LNCaP clone FGC (cell line): ENCODE results near the gene TNIK.

Source experiments
- DNase-seq: peaks from one replicate; pipeline ENCODE4 v3.0.0-alpha.2; 2011; ENCODE audit warnings: low read depth
- H3K4me3 ChIP-seq: 2 replicates; pipeline ENCODE4 v1.5.1; 2011; ENCODE audit warnings: mild to moderate bottlenecking, low read depth, low read length, control low read depth
- TF ChIP-seq, protein P1 (sequence below): IDR thresholded peaks from 2 replicates; pipeline ENCODE4 v1.5.1; 2012; ENCODE audit warnings: mild to moderate bottlenecking; ENCODE audit not compliant: control insufficient read depth, insufficient read depth; ENCODE audit errors: extremely low read depth

Gene TNIK

DNA sequence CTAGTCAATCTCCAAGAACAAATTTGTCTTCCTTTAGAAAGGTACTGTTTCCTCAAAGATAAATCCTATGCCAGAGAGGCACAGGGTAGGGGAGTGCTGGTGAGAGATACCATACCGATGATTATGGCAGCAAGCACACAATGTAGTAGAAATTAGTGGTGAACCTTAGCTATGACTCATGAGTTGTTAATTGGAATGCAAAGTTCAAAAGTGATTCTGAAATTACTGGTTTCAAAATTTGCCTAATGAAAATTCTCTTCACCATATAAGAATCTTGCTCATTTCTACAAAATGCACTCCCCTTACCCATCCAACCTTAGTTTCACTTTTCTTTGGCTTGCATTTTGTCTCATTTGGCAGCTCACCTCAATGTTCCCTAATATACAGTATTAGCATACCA is 294.2 kb downstream of the TNIK start:
- TF ChIP-seq, protein P1, sequence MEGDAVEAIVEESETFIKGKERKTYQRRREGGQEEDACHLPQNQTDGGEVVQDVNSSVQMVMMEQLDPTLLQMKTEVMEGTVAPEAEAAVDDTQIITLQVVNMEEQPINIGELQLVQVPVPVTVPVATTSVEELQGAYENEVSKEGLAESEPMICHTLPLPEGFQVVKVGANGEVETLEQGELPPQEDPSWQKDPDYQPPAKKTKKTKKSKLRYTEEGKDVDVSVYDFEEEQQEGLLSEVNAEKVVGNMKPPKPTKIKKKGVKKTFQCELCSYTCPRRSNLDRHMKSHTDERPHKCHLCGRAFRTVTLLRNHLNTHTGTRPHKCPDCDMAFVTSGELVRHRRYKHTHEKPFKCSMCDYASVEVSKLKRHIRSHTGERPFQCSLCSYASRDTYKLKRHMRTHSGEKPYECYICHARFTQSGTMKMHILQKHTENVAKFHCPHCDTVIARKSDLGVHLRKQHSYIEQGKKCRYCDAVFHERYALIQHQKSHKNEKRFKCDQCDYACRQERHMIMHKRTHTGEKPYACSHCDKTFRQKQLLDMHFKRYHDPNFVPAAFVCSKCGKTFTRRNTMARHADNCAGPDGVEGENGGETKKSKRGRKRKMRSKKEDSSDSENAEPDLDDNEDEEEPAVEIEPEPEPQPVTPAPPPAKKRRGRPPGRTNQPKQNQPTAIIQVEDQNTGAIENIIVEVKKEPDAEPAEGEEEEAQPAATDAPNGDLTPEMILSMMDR = no peak
- H3K4me3 ChIP-seq = no peak overlapping the region
- no peak for DNase-seq

DNA sequence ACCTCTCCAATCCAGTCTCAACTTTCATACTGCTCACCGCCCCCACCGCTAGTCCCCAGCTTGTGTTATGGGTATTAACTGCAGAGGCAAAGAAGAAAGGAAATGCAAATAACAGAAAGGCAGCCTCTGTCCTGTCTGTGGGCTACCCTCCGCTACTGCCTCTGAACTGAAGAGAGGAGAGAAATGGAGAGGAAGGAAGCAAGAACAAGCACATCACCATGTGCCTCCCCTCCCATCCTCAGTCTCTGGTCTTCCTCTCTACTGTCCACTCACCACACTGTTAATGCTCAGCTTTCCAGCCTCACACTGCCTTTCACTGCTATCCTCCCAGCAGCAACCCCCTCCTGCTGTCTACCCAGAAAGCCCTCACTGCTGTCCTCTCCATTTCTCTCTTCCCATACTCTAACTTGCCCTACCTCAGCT is 294.7 kb downstream of the TNIK start:
- no peak overlapping the region for H3K4me3 ChIP-seq
- TF ChIP-seq, protein P1 = no peak
- no peak for DNase-seq

DNA sequence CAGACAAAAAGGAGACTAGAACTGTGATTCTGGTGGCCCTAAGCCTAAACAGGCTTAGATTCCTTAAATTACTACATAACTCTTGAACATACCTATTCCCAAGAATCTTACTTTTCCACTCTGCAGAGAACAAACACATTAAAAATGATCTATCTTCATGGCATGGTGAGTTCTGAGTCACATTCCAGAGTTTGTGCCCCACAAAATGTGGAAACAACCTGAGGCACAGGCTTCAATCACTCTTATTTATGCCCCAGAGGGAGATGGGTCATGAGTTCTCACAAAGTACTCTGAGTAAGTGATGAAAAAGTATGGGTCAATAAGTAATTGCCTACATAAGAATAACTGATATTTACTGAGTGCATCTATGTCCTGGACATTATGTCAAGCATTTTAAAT is 296.1 kb downstream of the TNIK start:
- DNase-seq = no peak
- H3K4me3 ChIP-seq = no peak overlapping the region
- TF ChIP-seq, protein P1 = no peak

DNA sequence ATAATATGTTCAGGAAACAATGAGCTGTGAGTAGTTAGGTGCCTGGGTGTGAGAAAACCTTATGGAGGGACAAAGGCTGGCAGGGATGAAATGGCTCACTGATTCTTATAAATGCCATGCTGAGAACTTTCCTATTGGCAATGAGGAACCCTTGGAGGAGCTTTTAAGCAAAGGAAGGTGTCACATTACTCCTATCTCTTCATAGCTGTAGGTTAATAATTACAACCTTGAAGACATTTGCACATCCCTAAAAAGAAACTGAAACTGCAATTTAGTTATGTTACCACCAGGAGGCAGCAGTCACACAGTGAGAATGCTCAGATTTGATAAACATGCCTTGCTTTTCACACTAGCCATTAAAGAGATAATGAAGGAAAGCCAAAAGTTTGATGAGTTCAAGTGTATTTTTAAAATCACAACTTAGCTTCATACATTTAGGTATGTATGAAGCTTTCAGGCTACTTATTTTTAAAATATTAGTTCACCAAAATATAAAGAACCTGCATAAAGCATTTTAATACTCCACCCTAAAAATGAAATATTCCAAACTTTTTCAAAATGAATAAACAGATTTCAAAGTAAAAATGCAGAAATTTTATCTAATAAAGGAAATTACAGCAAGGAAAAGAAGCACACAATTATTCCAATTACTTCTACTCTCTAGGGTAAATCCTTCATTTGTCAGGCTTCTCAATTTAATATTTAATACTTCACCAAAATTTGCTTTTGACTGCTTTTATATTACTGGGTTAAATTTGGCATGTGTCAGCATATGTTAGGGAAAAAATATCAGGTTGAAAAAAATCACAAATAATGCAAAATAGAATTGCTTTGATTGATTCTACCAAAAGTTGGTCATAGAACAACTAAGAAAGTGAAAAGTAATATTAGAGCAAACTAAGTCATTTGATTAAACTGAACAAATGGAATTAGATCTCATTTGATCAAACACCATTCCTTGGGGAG is 296.8 kb downstream of the TNIK start:
- no peak overlapping the region for H3K4me3 ChIP-seq
- DNase-seq = no peak
- TF ChIP-seq, protein P1 = peak; percentile 63

DNA sequence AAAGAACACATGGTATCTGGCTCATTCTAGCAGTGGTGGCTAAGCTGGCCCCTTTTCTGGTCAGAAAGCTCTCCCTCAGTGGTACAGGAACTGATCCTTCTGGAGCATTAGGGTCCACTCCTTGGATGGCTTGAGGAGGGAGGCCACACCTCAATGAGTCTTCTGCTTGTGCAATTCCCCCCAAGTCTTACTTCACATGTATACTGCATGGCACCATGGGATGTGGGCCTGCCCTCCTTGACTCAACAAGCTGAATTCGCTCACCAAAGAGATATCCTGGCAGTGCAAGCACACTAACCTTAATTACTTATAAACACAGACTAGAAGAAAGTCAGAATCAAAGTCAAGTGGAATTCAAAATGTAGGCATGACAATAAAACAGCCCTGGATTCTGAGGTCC is 299.9 kb downstream of the TNIK start:
- H3K4me3 ChIP-seq = no peak overlapping the region
- TF ChIP-seq, protein P1 = no peak
- DNase-seq = no peak

DNA sequence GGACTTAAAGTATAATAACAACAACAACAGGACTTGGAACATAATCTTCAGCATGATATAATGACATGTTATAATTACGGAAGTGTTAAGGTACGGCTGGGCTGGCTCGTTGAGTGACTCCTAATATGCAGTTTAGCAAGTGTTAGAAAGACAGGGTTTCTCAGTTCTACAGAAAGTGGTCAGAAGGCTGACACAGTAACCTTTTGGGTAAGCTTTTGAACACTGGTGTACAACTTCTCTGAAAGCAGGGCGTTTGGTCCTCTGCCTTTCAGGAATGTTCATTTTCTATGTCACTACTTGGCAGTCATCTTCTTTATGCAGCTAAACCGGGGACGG is 300.4 kb downstream of the TNIK start:
- DNase-seq = no peak
- TF ChIP-seq, protein P1 = no peak

More for the DNA sequence above, 300.4 kb downstream of the TNIK start:
- no peak overlapping the region for H3K4me3 ChIP-seq
